Fibroblast of lung (primary cell): ENCODE measurements around the gene GALNT7. TPM values are rescaled to one million over a fixed set of nuclear protein-coding genes. Genes with fewer than 3 reads are reported as not detected.

Source experiments
- DNase-seq, 2 donors: peaks; one replicate each; pipeline versions ENCODE4 v3.0.0 to v3.0.0-alpha.2; 2010; ENCODE audit warnings: low read depth in 2 of 2
- H2AFZ ChIP-seq: 2 replicates; pipeline ENCODE4 v1.5.1; 2012; ENCODE audit warnings: low read length, control low read depth, inconsistent platforms
- H3K27ac ChIP-seq: 2 replicates; pipeline ENCODE4 v1.5.1; 2011; ENCODE audit warnings: low read length, control low read depth; ENCODE audit not compliant: insufficient read depth
- H3K27me3 ChIP-seq: 2 replicates; pipeline ENCODE4 v1.5.1; 2011; ENCODE audit warnings: mild to moderate bottlenecking, low read length; ENCODE audit not compliant: control insufficient read depth, insufficient read depth
- H3K36me3 ChIP-seq: 2 replicates; pipeline ENCODE4 v1.5.1; 2011; ENCODE audit warnings: low read length; ENCODE audit not compliant: control insufficient read depth, insufficient read depth
- H3K4me1 ChIP-seq: 2 replicates; pipeline ENCODE4 v1.5.1; 2011; ENCODE audit warnings: low read length; ENCODE audit not compliant: control insufficient read depth, insufficient read depth; ENCODE audit errors: extremely low read depth
- H3K4me2 ChIP-seq: 2 replicates; pipeline ENCODE4 v1.5.1; 2011; ENCODE audit warnings: low read length, control low read depth; ENCODE audit not compliant: insufficient read depth; ENCODE audit errors: extremely low read depth
- H3K4me3 ChIP-seq, 4 experiments: fragments of 200-600 bp in 1 of 4; sonication (generic) in 1 of 4; replicated peaks in 1 of 4; 2 replicates each; pipeline ENCODE4 v1.5.1; 2011 to 2016; ENCODE audit warnings: low read length in 4 of 4, low read depth in 3 of 4, mild to moderate bottlenecking in 3 of 4, control low read depth in 2 of 4, inconsistent platforms in 1 of 4, mixed read lengths in 1 of 4; ENCODE audit not compliant: insufficient read depth in 1 of 4; ENCODE audit errors: control extremely low read depth in 1 of 4
- H3K79me2 ChIP-seq: 2 replicates; pipeline ENCODE4 v1.5.1; 2012; ENCODE audit warnings: mild to moderate bottlenecking, low read length, inconsistent platforms; ENCODE audit not compliant: control insufficient read depth, insufficient read depth
- H3K9ac ChIP-seq: 2 replicates; pipeline ENCODE4 v1.5.1; 2011; ENCODE audit warnings: mild to moderate bottlenecking, low read length, control low read depth; ENCODE audit not compliant: insufficient read depth
- H3K9me3 ChIP-seq: 2 replicates; pipeline ENCODE4 v1.5.1; 2012; ENCODE audit warnings: low read depth, low read length; ENCODE audit not compliant: control insufficient read depth, insufficient read depth
- H4K20me1 ChIP-seq: 2 replicates; pipeline ENCODE4 v1.5.1; 2011; ENCODE audit warnings: low read length; ENCODE audit not compliant: control insufficient read depth, insufficient read depth; ENCODE audit errors: extremely low read depth
- CTCF ChIP-seq, 2 donors: IDR thresholded peaks in 1 of 2; conservative IDR thresholded peaks in 1 of 2; 1 replicate in 1 of 2; 2 replicates in 1 of 2; pipeline ENCODE4 v1.5.1; 2011 to 2012; ENCODE audit warnings: low read length in 2 of 2, control low read depth in 1 of 2, inconsistent platforms in 1 of 2, low read depth in 1 of 2, mild to moderate bottlenecking in 1 of 2
- EZH2 ChIP-seq: IDR thresholded peaks from 2 replicates; pipeline ENCODE4 v1.5.1; 2012; ENCODE audit warnings: low read length, control low read depth, mild to moderate bottlenecking; ENCODE audit errors: missing control alignments
- polyA plus RNA-seq, 2 donors: library from polyadenylated mRNA; depleted of rRNA in 1 of 2; stranded (reverse) in 1 of 2; unstranded in 1 of 2; fragments of >200 nt; gene quantifications; 2 replicates each; pipeline ENCODE4 v1.2.1, GENCODE V29; 2011 to 2012; ENCODE audit warnings: missing spikeins in 1 of 2
- total RNA-seq: library from RNA; depleted of rRNA; stranded (reverse); fragments of >200 nt; gene quantifications from 2 replicates; pipeline ENCODE4 v1.2.1, GENCODE V29; 2014

Gene GALNT7
- total and polyA plus RNA-seq, 2 donors (not counting 1 experiment from before 2014, with no cell fraction given), result 40.4 to 45.4 TPM

GRCh38 chr4:173328236-173328901 is 159.8 kb downstream of the GALNT7 start:
- H3K79me2 ChIP-seq, result peaks cover 32% of the 10 kb centered on the region
- H3K27ac ChIP-seq, result no peak overlapping the region
- DNase-seq, result no peak
- no peak overlapping the region for H3K9ac ChIP-seq
- no peak for TF ChIP-seq EZH2
- TF ChIP-seq CTCF (conservative IDR thresholded peaks at IDR 0.05 in 1 of 2, IDR thresholded peaks at IDR 0.05 in 1 of 2; ENCODE audit: low read depth in 1 of 2, low read length in 2 of 2), result no peak
- H3K9me3 ChIP-seq, result no peaks in the 10 kb centered on the region
- no peak overlapping the region for H2AFZ ChIP-seq
- H3K36me3 ChIP-seq, result peaks cover 5% of the 10 kb centered on the region
- H3K4me3 ChIP-seq, result no peak overlapping the region
- H3K4me2 ChIP-seq, result no peak overlapping the region
- no peaks in the 10 kb centered on the region for H4K20me1 ChIP-seq
- H3K27me3 ChIP-seq, result no peaks in the 10 kb centered on the region
- H3K4me1 ChIP-seq, result peaks cover 3% of the 10 kb centered on the region

- Histone ChIP-seq H3K9ac (no peak overlapping the region), H3K4me2 (peak overlapping the region; percentile 52), H3K4me1 (peaks cover 3% of the 10 kb centered on the region), H4K20me1 (no peaks in the 10 kb centered on the region), H3K27ac (no peak overlapping the region), H2AFZ (no peak overlapping the region), H3K79me2 (peaks cover 39% of the 10 kb centered on the region), H3K36me3 (peaks cover 2% of the 10 kb centered on the region), H3K27me3 (no peaks in the 10 kb centered on the region), H3K9me3 (no peaks in the 10 kb centered on the region), H3K4me3 (peak overlapping the region in 1 of 4 experiments; percentile 38)
- no peak for DNase-seq
- no peak for TF ChIP-seq EZH2
- TF ChIP-seq CTCF (conservative IDR thresholded peaks at IDR 0.05 in 1 of 2, IDR thresholded peaks at IDR 0.05 in 1 of 2; ENCODE audit: low read depth in 1 of 2, low read length in 2 of 2), result no peak
Measured at GRCh38 chr4:173330590-173330989, 162.0 kb downstream of the GALNT7 start.

GRCh38 chr4:173332021-173332487 is 163.4 kb downstream of the GALNT7 start:
- peak in 1 of 2 donors; percentile 58 for DNase-seq

More at GRCh38 chr4:173332021-173332487, 163.4 kb downstream of the GALNT7 start:
- Histone ChIP-seq H3K27ac (peak overlapping the region; percentile 3), H3K9ac (peak overlapping the region; percentile 3), H3K27me3 (no peaks in the 10 kb centered on the region), H3K4me1 (peaks cover 3% of the 10 kb centered on the region), H2AFZ (no peak overlapping the region), H4K20me1 (no peaks in the 10 kb centered on the region), H3K4me2 (peak overlapping the region; percentile 93), H3K4me3 (peak overlapping the region; percentile 77 to 98 (median 90)), H3K79me2 (peaks cover 39% of the 10 kb centered on the region), H3K9me3 (no peaks in the 10 kb centered on the region), H3K36me3 (peaks cover 1% of the 10 kb centered on the region)
- no peak for TF ChIP-seq CTCF (conservative IDR thresholded peaks at IDR 0.05 in 1 of 2, IDR thresholded peaks at IDR 0.05 in 1 of 2; ENCODE audit: low read depth in 1 of 2, low read length in 2 of 2)
- TF ChIP-seq EZH2, result no peak
